Caco-2 (cell line): ENCODE results near the gene CCS. TPM values are rescaled to one million over a fixed set of nuclear protein-coding genes. Genes with fewer than 3 reads are reported as not detected.

Experiments
- BruUV-seq: library from RNA; stranded (reverse); fragments of 400-500 nt; replicated peaks from 2 replicates; lab custom pipeline; 2021; lab: Mats Ljungman, UMichigan
- CTCF ChIA-PET: fragments of 300-600 bp; sonication (Branson Sonifier 250); formaldehyde crosslinking; loops from one replicate; lab custom pipeline; 2022; ENCODE audit warnings: antibody characterized with exemption; lab: Charles Lee
- POLR2A ChIA-PET: fragments of 300-600 bp; sonication (Branson Sonifier 250); formaldehyde crosslinking; loops from one replicate; lab custom pipeline; 2022; ENCODE audit warnings: antibody characterized with exemption; lab: Charles Lee
- DNase-seq, 2 experiments: peaks; one replicate each; pipeline versions ENCODE4 v3.0.0 to v3.0.0-alpha.2; 2020 to 2022
- H3K27me3 ChIP-seq: replicated peaks from 2 replicates; pipeline ENCODE4 v1.6.0; 2011; ENCODE audit warnings: low read length; ENCODE audit not compliant: control insufficient read depth, insufficient read depth
- H3K36me3 ChIP-seq: 2 replicates; pipeline ENCODE4 v1.5.1; 2011; ENCODE audit warnings: low read length; ENCODE audit not compliant: control insufficient read depth, insufficient read depth
- H3K4me1 ChIP-seq: fragments of 250-450 bp; sonication (Bioruptor Pico); 2 replicates; pipeline ENCODE4 v1.5.1; 2020; ENCODE audit warnings: mild to moderate bottlenecking
- H3K4me3 ChIP-seq: 2 replicates; pipeline ENCODE4 v1.5.1; 2011; ENCODE audit warnings: low read depth, mild to moderate bottlenecking, control low read depth, low read length
- H3K9me3 ChIP-seq: fragments of 250-450 bp; sonication (Bioruptor Pico); 2 replicates; pipeline ENCODE4 v1.5.1; 2020; ENCODE audit warnings: mild to moderate bottlenecking, moderate library complexity
- H3K27ac Mint-ChIP-seq: one replicate; pipeline ENCODE4 v1.8.0; 2022; ENCODE audit warnings: mixed read lengths; ENCODE audit not compliant: unreplicated experiment
- H3K27me3 Mint-ChIP-seq: one replicate; pipeline ENCODE4 v1.8.0; 2022; ENCODE audit warnings: mixed read lengths; ENCODE audit not compliant: insufficient read depth, unreplicated experiment
- H3K36me3 Mint-ChIP-seq: one replicate; pipeline ENCODE4 v1.8.0; 2022; ENCODE audit warnings: mild to moderate bottlenecking, mixed read lengths; ENCODE audit not compliant: insufficient read depth, unreplicated experiment
- H3K4me1 Mint-ChIP-seq: one replicate; pipeline ENCODE4 v1.8.0; 2022; ENCODE audit warnings: low read depth, mixed read lengths; ENCODE audit not compliant: unreplicated experiment
- H3K4me3 Mint-ChIP-seq: one replicate; pipeline ENCODE4 v1.8.0; 2022; ENCODE audit warnings: mild to moderate bottlenecking, moderate library complexity, mixed read lengths; ENCODE audit not compliant: unreplicated experiment
- H3K9me3 Mint-ChIP-seq: one replicate; pipeline ENCODE4 v1.8.0; 2022; ENCODE audit warnings: mixed read lengths; ENCODE audit not compliant: unreplicated experiment
- CTCF ChIP-seq, 2 experiments: fragments of 200-600 bp in 1 of 2; IDR thresholded peaks; 1 replicate in 1 of 2; 2 replicates in 1 of 2; pipeline versions ENCODE4 v1.5.1 to v1.8.0; 2011 to 2022; ENCODE audit warnings: antibody characterized with exemption in 1 of 2, control low read depth in 1 of 2, inconsistent platforms in 1 of 2, low read depth in 1 of 2, low read length in 1 of 2, mild to moderate bottlenecking in 1 of 2, moderate library complexity in 1 of 2; ENCODE audit not compliant: insufficient read depth in 1 of 2, severe bottlenecking in 1 of 2, unreplicated experiment in 1 of 2
- intact Hi-C: fragments of 100-400 bp; cut with micrococcal nuclease; formaldehyde crosslinking; loops from one replicate; pipeline ENCODE4 v1.10.0; 2022; ENCODE audit not compliant: unreplicated experiment
- total RNA-seq: library from RNA; stranded (reverse); gene quantifications from 2 replicates; pipeline ENCODE4 v1.2.3, GENCODE V29; 2022

CCS gene
- total RNA-seq, 1 experiment from 2014 or later = 52.9 TPM

GRCh38 chr11:66632952-66633351, 40.0 kb downstream of the CCS start:
- peaks cover 6% of the 10 kb centered on the region; the same call in 1 of the 2 replicates for H3K4me1 ChIP-seq
- H3K27ac Mint-ChIP-seq = no peak overlapping the region
- no peaks in the 10 kb centered on the region for H3K27me3 Mint-ChIP-seq
- ChIA-PET POLR2A (interaction anchor here (1.2 to 1.3 kb wide), 2 partner anchors 14 to 17 kb away, joined by 3 to 4 read pairs; partner anchors contain the start of gene RBM14), CTCF (no interaction called here)
- H3K27me3 ChIP-seq = no peaks in the 10 kb centered on the region
- H3K4me3 ChIP-seq = no peak overlapping the region
- no peaks in the 10 kb centered on the region for H3K9me3 ChIP-seq
- no peaks in the 10 kb centered on the region for H3K9me3 Mint-ChIP-seq
- no TSS peak for BruUV-seq
- peaks cover 14% of the 10 kb centered on the region for H3K4me1 Mint-ChIP-seq
- H3K36me3 ChIP-seq = peaks cover 8% of the 10 kb centered on the region
- no peak for TF ChIP-seq CTCF (IDR thresholded peaks at IDR 0.05; ENCODE audit: insufficient read depth in 1 of 2, low read depth in 1 of 2, low read length in 1 of 2, severe bottlenecking in 1 of 2, unreplicated experiment in 1 of 2)
- intact Hi-C loops = no loop called here
- H3K36me3 Mint-ChIP-seq = peaks cover 94% of the 10 kb centered on the region
- DNase-seq = no peak
- no peak overlapping the region for H3K4me3 Mint-ChIP-seq

- BruUV-seq = no TSS peak
- Mint-ChIP-seq H3K4me3 (no peak overlapping the region), H3K4me1 (peaks cover 33% of the 10 kb centered on the region), H3K36me3 (peaks cover 95% of the 10 kb centered on the region), H3K9me3 (no peaks in the 10 kb centered on the region), H3K27me3 (no peaks in the 10 kb centered on the region), H3K27ac (peak overlapping the region; percentile 99)
- Histone ChIP-seq H3K4me3 (no peak overlapping the region), H3K27me3 (no peaks in the 10 kb centered on the region), H3K4me1 (peaks cover 27% of the 10 kb centered on the region), H3K9me3 (no peaks in the 10 kb centered on the region), H3K36me3 (peaks cover 8% of the 10 kb centered on the region)
- intact Hi-C loops = no loop called here
- CTCF ChIA-PET = interaction anchor here (0.6 to 0.7 kb wide), 2 partner anchors 42 to 170 kb away, joined by 4 to 5 read pairs; partner anchors contain the start of gene PELI3
- no peak for TF ChIP-seq CTCF (IDR thresholded peaks at IDR 0.05; ENCODE audit: insufficient read depth in 1 of 2, low read depth in 1 of 2, low read length in 1 of 2, severe bottlenecking in 1 of 2, unreplicated experiment in 1 of 2)
- no peak for DNase-seq
- POLR2A ChIA-PET = interaction anchor here (3.6 to 4.7 kb wide), 2 partner anchors 20 to 41 kb away, joined by 62 to 160 read pairs; partner anchors contain the start of genes RBM14 and RBM4B
These were observed 43.4 kb downstream of the CCS start for GRCh38 chr11:66636411-66636810.

GRCh38 chr11:66637557-66638176, 44.7 kb downstream of the CCS start:
- Mint-ChIP-seq H3K27ac (peak overlapping the region; percentile 99), H3K4me1 (peaks cover 42% of the 10 kb centered on the region), H3K9me3 (no peaks in the 10 kb centered on the region), H3K27me3 (no peaks in the 10 kb centered on the region), H3K4me3 (peak overlapping the region; percentile 95), H3K36me3 (peaks cover 95% of the 10 kb centered on the region)
- TSS peak; percentile 98 for BruUV-seq
- Histone ChIP-seq H3K9me3 (no peaks in the 10 kb centered on the region), H3K36me3 (peaks cover 7% of the 10 kb centered on the region), H3K4me3 (peak overlapping the region; percentile 48), H3K4me1 (peaks cover 31% of the 10 kb centered on the region), H3K27me3 (no peaks in the 10 kb centered on the region)
- no peak for DNase-seq
- ChIA-PET POLR2A (interaction anchor here (0.6 to 4.7 kb wide), 36 partner anchors 9 to 595 kb away, joined by 3 to 160 read pairs (median 6); partner anchors contain the start of genes ACTN3, DPP3, MRPL11 and PELI3), CTCF (interaction anchor here (0.6 to 2.9 kb wide), 13 partner anchors 9 to 749 kb away, joined by 3 to 32 read pairs (median 6); partner anchors contain the start of genes CCDC87, CCS, DPP3 and FIBP)
- intact Hi-C loops = loop anchor here (1.0 to 2.0 kb wide), 4 partner anchors 21 to 206 kb away; partner anchors contain the start of genes CCDC87, CCS, RBM14 and RBM4B
- no peak for TF ChIP-seq CTCF (IDR thresholded peaks at IDR 0.05; ENCODE audit: insufficient read depth in 1 of 2, low read depth in 1 of 2, low read length in 1 of 2, severe bottlenecking in 1 of 2, unreplicated experiment in 1 of 2)
